ENCODE data around the gene NFS1. TPM values are rescaled to one million over a fixed set of nuclear protein-coding genes. Genes with fewer than 3 reads are reported as not detected.

NFS1 gene
- total and polyA plus RNA-seq, 2 donors (not counting 1 experiment from before 2014, with no cell fraction given) = 29.0 to 30.6 TPM

DNA sequence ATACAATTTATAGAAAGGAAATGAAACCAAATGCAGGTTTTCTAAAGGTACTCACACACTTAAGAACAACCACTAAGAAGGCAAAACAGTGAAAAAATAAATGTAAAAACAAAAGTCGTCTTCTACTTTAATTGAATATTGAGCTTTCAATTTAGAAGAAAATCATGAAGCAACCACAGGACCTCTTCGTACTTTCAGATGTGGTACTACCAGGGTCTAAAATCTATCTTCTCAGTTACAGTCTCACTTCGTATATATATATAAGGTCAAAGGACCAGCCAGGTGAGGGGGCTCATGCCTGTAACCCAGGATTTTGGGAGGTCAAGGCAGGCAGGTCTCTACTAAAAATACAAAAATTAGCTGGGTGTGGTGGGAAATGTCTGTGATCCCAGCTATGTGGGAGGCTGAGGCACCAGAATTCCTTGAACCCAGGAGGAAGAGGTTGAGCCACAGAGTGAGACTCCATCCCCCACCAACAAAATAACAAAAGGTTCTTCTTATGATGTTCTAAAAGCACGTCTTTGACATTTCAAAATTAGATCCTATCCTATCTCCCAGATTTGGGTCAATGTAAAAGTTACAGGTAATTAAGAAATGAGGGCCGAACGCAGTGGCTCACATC is 12.5 kb upstream of the NFS1 start:
- Histone ChIP-seq H3K27me3 (replicated peaks in 1 of 4; ENCODE audit: control extremely low read depth in 1 of 4, control insufficient read depth in 3 of 4, insufficient read depth in 4 of 4, low read length in 3 of 4) (no peaks in the 10 kb centered on the region), H3K4me1 (ENCODE audit: control insufficient read depth in 2 of 2, insufficient read depth in 2 of 2, low read length in 2 of 2) (peaks cover 0 to 5% of the 10 kb centered on the region in 2 donors), H3K9ac (ENCODE audit: low read length) (no peak overlapping the region), H2AFZ (ENCODE audit: insufficient read depth, low read depth, low read length, poor library complexity, severe bottlenecking) (no peak overlapping the region), H3K4me2 (replicated peaks; ENCODE audit: low read depth, low read length, poor library complexity, severe bottlenecking) (no peak overlapping the region), H3K79me2 (ENCODE audit: control insufficient read depth, insufficient read depth, low read length) (peaks cover 60% of the 10 kb centered on the region), H3K4me3 (ENCODE audit: control extremely low read depth in 1 of 5, extremely low read depth in 1 of 5, insufficient read depth in 1 of 5, low read depth in 2 of 5, low read length in 4 of 5) (no peak overlapping the region), H4K20me1 (ENCODE audit: control insufficient read depth, insufficient read depth, low read length, poor library complexity, severe bottlenecking) (peaks cover 53% of the 10 kb centered on the region), H3K36me3 (replicated peaks in 1 of 2; ENCODE audit: control extremely low read depth in 1 of 2, control insufficient read depth in 1 of 2, extremely low read depth in 1 of 2, insufficient read depth in 2 of 2, low read length in 1 of 2) (peaks cover 21 to 89% of the 10 kb centered on the region in 2 experiments), H3K27ac (ENCODE audit: low read length in 2 of 2) (no peak overlapping the region), H3K9me3 (ENCODE audit: control extremely low read depth in 1 of 3, control insufficient read depth in 2 of 3, insufficient read depth in 1 of 3, low read length in 2 of 3) (no peaks in the 10 kb centered on the region)
- intact Hi-C loops (cut with micrococcal nuclease) = no loop called here
- no peak overlapping the region for H3K4me3 Mint-ChIP-seq
- ChIA-PET POLR2A (interaction anchor here (1.3 kb wide), 1 partner anchor 30 kb away, joined by 3 read pairs; the partner anchor contains the start of gene RBM39), CTCF (interaction anchor here (0.6 to 0.9 kb wide), 2 partner anchors 9 to 69 kb away, joined by 3 read pairs; no protein-coding TSS in a partner anchor)
- no peaks in the 10 kb centered on the region for H3K9me3 Mint-ChIP-seq (ENCODE audit: insufficient read depth)
- no CpG with 5 or more reads among the region's 6 CpGs for WGBS (ENCODE audit: insufficient coverage)
- H3K27ac Mint-ChIP-seq = no peak overlapping the region
- no peaks in the 10 kb centered on the region for H3K27me3 Mint-ChIP-seq
- no peak for DNase-seq
- TF ChIP-seq, protein P1, sequence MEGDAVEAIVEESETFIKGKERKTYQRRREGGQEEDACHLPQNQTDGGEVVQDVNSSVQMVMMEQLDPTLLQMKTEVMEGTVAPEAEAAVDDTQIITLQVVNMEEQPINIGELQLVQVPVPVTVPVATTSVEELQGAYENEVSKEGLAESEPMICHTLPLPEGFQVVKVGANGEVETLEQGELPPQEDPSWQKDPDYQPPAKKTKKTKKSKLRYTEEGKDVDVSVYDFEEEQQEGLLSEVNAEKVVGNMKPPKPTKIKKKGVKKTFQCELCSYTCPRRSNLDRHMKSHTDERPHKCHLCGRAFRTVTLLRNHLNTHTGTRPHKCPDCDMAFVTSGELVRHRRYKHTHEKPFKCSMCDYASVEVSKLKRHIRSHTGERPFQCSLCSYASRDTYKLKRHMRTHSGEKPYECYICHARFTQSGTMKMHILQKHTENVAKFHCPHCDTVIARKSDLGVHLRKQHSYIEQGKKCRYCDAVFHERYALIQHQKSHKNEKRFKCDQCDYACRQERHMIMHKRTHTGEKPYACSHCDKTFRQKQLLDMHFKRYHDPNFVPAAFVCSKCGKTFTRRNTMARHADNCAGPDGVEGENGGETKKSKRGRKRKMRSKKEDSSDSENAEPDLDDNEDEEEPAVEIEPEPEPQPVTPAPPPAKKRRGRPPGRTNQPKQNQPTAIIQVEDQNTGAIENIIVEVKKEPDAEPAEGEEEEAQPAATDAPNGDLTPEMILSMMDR (IDR thresholded peaks at IDR 0.05) = no peak
- TF ChIP-seq EZH2 (IDR thresholded peaks at IDR 0.05; ENCODE audit: borderline replicate concordance, insufficient read depth, low read depth, low read length, poor library complexity, severe bottlenecking) = no peak
- peaks cover 33% of the 10 kb centered on the region for H3K4me1 Mint-ChIP-seq
- no peak for ATAC-seq (ENCODE audit: low read depth)

- ChIA-PET CTCF (interaction anchor here (1.6 to 1.7 kb wide), 2 partner anchors 32 to 247 kb away, joined by 4 to 5 read pairs; partner anchors contain the start of gene RBM39), POLR2A (interaction anchor here (1.2 to 1.3 kb wide), 2 partner anchors 12 to 31 kb away, joined by 3 read pairs; partner anchors contain the start of genes NFS1, RBM39 and ROMO1)
- no peak overlapping the region for H3K27ac Mint-ChIP-seq
Observed at GRCh38 chr20:35710884-35711587, 11.9 kb upstream of the NFS1 start.

More at GRCh38 chr20:35710884-35711587, 11.9 kb upstream of the NFS1 start:
- H3K27me3 Mint-ChIP-seq = no peaks in the 10 kb centered on the region
- H3K9me3 Mint-ChIP-seq (ENCODE audit: insufficient read depth) = no peaks in the 10 kb centered on the region
- DNase-seq (peak; percentile 8), ATAC-seq (ENCODE audit: low read depth) (no peak)
- no peak for TF ChIP-seq EZH2 (IDR thresholded peaks at IDR 0.05; ENCODE audit: borderline replicate concordance, insufficient read depth, low read depth, low read length, poor library complexity, severe bottlenecking)
- TF ChIP-seq, protein P1 (IDR thresholded peaks at IDR 0.05) = no peak
- Histone ChIP-seq H4K20me1 (ENCODE audit: control insufficient read depth, insufficient read depth, low read length, poor library complexity, severe bottlenecking) (peaks cover 51% of the 10 kb centered on the region), H3K79me2 (ENCODE audit: control insufficient read depth, insufficient read depth, low read length) (peaks cover 53% of the 10 kb centered on the region), H2AFZ (ENCODE audit: insufficient read depth, low read depth, low read length, poor library complexity, severe bottlenecking) (no peak overlapping the region), H3K4me2 (replicated peaks; ENCODE audit: low read depth, low read length, poor library complexity, severe bottlenecking) (no peak overlapping the region), H3K4me1 (ENCODE audit: control insufficient read depth in 2 of 2, insufficient read depth in 2 of 2, low read length in 2 of 2) (peaks cover 0 to 5% of the 10 kb centered on the region in 2 donors), H3K4me3 (ENCODE audit: control extremely low read depth in 1 of 5, extremely low read depth in 1 of 5, insufficient read depth in 1 of 5, low read depth in 2 of 5, low read length in 4 of 5) (no peak overlapping the region), H3K9ac (ENCODE audit: low read length) (no peak overlapping the region), H3K36me3 (replicated peaks in 1 of 2; ENCODE audit: control extremely low read depth in 1 of 2, control insufficient read depth in 1 of 2, extremely low read depth in 1 of 2, insufficient read depth in 2 of 2, low read length in 1 of 2) (peaks cover 19 to 89% of the 10 kb centered on the region in 2 experiments), H3K27ac (ENCODE audit: low read length in 2 of 2) (no peak overlapping the region), H3K27me3 (replicated peaks in 1 of 4; ENCODE audit: control extremely low read depth in 1 of 4, control insufficient read depth in 3 of 4, insufficient read depth in 4 of 4, low read length in 3 of 4) (no peaks in the 10 kb centered on the region), H3K9me3 (ENCODE audit: control extremely low read depth in 1 of 3, control insufficient read depth in 2 of 3, insufficient read depth in 1 of 3, low read length in 2 of 3) (no peaks in the 10 kb centered on the region)
- H3K4me3 Mint-ChIP-seq = no peak overlapping the region
- intact Hi-C loops (cut with micrococcal nuclease) = no loop called here
- no CpG with 5 or more reads among the region's 6 CpGs for WGBS (ENCODE audit: insufficient coverage)
- H3K4me1 Mint-ChIP-seq = peaks cover 33% of the 10 kb centered on the region
